ENCODE measurements around the gene FOXD4L1. TPM values are rescaled to one million over a fixed set of nuclear protein-coding genes. Genes with fewer than 3 reads are reported as not detected.
"Not testable (repeated sequence)": the region's sequence is repeated elsewhere in the genome, so short reads cannot be mapped to it uniquely, and the experiment has no call there.

FOXD4L1 gene
- total RNA-seq, 2 donors from 2014 or later = 0.21 TPM; not detected in 1

DNA sequence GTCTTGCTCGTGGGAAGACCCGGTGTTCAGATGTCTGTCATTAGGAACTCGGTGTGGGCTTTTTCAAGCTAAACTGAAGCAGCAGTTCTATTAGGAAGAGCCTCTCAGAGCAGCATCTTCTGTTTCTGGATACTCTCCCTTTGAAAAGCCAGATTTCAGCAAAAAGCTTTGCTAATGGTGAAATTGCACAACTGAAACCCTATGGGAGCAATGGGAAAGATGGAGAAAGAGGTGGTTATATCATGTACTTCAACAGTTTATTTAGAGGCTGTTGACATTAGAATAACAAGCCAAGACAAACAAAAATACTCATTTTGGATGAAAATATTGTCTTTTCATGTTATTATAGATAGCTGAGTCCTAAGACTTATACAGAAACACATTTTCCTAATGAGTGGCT lies 30.4 kb downstream of the FOXD4L1 start:
- not testable (repeated sequence) for H3K4me1 ChIP-seq (ENCODE audit: control insufficient read depth in 1 of 2, low read depth in 2 of 2)

DNA sequence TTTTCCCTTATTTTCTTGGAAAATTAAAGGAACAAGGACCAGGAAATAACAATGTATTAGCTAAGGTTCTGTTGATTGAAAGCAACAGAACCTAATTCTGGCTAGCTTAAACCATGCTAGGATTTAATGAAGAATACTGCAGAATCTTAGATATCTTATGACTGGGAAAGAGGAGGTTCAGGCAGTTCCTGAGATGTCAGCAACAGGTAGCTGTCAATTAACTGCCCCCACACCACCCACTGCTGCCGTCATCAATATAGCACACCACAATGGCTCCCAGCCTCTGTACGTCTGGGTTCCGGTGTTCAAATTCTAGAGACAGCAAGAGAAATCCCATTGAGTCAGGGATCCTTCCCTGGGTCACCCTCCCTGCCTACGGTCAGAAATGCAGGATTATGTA lies 34.5 kb downstream of the FOXD4L1 start:
- H3K4me3 ChIP-seq = not testable (repeated sequence)

More for the DNA sequence above, 30.4 kb downstream of the FOXD4L1 start:
- H3K4me3 ChIP-seq; H3K36me3 ChIP-seq; DNase-seq (ENCODE audit: low spot score); ATAC-seq (ENCODE audit: insufficient number of reproducible peaks, low FRiP score, low read depth); H3K9me3 ChIP-seq; H3K27ac ChIP-seq; H3K27me3 ChIP-seq (replicated peaks; ENCODE audit: insufficient read depth): not testable (repeated sequence)

DNA sequence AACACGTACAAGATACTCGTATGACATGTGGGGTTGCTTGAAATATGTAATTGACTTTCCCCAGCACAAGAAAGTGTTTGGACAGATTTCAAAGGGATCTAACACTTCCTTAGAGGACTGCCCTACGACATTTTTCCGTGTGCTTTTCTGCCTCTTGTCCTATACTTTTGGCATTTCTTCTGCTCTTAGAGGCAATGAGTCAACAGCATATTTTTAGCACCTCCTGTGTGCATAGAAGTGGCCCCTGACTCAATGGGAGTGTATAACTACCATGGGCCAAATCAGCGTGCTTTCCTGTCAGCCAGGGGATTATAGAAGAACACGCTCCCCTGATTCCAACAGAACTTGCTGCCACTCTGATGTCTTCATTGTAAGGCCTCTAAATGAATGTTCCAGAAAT lies 38.1 kb downstream of the FOXD4L1 start:
- H3K4me1 ChIP-seq (ENCODE audit: control insufficient read depth in 1 of 2, low read depth in 2 of 2); H3K27ac ChIP-seq; ATAC-seq (ENCODE audit: insufficient number of reproducible peaks, low FRiP score, low read depth); DNase-seq (ENCODE audit: low spot score); H3K9me3 ChIP-seq; H3K27me3 ChIP-seq (replicated peaks; ENCODE audit: insufficient read depth); H3K36me3 ChIP-seq; H3K4me3 ChIP-seq: not testable (repeated sequence)

More for the DNA sequence above, 34.5 kb downstream of the FOXD4L1 start:
- ATAC-seq (ENCODE audit: insufficient number of reproducible peaks, low FRiP score, low read depth); H3K4me1 ChIP-seq (ENCODE audit: control insufficient read depth in 1 of 2, low read depth in 2 of 2); H3K27ac ChIP-seq; DNase-seq (ENCODE audit: low spot score); H3K27me3 ChIP-seq (replicated peaks; ENCODE audit: insufficient read depth); H3K36me3 ChIP-seq; H3K9me3 ChIP-seq: not testable (repeated sequence)

DNA sequence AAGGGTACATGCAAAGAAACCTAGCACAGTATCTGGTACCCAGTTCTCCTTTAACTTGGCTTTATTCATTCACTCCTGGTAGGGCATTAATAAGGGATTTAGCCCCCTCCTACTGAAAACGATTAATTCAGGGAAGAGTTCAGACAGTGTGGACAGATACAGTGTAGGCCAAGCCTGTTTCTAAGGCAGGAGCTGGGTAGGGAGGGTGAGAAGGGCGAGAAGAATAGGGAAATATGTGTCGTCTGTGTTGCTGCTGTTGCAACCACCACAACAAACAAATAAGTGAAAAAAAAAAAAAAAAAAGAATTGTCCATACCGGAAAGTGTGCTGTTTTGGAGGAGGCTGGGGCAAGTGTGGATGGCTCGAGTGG lies 42.4 kb downstream of the FOXD4L1 start:
- not testable (repeated sequence) for H3K27me3 ChIP-seq (replicated peaks; ENCODE audit: insufficient read depth); DNase-seq (ENCODE audit: low spot score); H3K36me3 ChIP-seq; ATAC-seq (ENCODE audit: insufficient number of reproducible peaks, low FRiP score, low read depth); H3K27ac ChIP-seq; H3K4me1 ChIP-seq (ENCODE audit: control insufficient read depth in 1 of 2, low read depth in 2 of 2); H3K9me3 ChIP-seq; H3K4me3 ChIP-seq

DNA sequence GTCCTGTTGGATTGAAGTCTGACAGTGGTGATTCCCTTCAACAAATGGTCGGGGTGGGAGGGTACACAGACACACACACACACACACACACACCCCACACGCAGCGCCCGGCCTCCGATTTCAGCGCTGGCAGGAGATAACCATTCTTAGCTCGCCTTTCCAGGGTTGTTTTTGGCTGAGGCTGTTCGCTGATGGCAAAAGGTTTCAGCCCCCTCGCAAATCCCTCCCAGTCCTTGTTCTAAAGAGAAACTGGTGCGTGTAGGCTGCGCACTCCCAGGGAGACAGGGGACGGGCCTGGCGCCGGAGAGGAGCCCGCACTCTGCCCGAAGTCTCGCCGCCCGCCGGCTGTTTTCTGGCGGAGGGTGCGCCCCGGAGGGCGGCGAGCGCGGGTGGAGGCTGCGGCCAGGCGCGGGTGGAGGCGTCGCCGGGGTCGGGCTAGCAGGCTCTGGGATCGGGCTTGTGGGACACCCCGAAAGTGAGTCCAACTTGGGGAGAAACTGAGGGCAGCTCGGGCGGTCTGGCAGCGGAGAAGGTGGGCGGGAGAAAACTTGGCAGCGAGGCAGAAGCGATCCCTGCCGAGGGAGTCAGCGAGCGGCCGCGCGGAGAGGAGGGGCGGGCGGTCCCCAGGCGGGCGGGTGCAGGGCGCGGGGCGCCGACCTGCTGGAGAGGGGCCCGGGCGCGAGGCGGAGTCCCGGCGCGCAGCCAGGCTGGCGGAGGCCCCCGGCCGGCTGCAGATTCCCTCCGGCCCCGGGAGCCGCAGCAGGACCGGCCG lies 42.9 kb downstream of the FOXD4L1 start:
- H3K4me1 ChIP-seq (ENCODE audit: control insufficient read depth in 1 of 2, low read depth in 2 of 2); ATAC-seq (ENCODE audit: insufficient number of reproducible peaks, low FRiP score, low read depth); H3K27me3 ChIP-seq (replicated peaks; ENCODE audit: insufficient read depth); H3K36me3 ChIP-seq; H3K9me3 ChIP-seq; DNase-seq (ENCODE audit: low spot score): not testable (repeated sequence)
- Histone ChIP-seq H3K4me3 (peak overlapping the region; percentile 71), H3K27ac (peak overlapping the region in 1 of 2 donors; percentile 43)

DNA sequence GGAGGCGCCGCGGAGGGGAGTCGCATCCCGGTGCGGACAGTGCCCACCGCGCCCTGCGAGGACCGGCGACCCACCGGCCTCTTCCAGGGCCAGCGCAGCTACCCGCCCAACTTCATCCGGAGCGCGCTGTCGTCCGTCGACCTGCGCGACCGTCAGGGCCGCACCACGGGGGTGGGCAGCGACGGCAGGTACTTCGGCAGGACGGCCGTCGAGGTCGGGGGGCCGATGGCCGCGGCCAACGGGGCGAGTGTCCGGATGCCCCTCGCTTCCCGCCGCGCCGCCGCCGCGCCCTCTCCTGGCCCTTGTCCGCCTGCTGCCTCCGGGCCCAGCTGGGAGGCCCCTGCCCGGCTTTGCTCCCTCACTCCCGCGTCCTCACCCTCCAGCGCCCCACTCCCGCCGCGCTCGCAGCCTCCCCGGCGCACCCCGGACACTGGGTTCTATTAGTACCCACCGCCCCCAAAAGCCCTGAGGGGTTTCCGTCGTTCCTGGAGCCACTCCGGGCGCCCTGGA lies 43.6 kb downstream of the FOXD4L1 start:
- not testable (repeated sequence) for H3K27me3 ChIP-seq (replicated peaks; ENCODE audit: insufficient read depth); H3K36me3 ChIP-seq; DNase-seq (ENCODE audit: low spot score); H3K4me1 ChIP-seq (ENCODE audit: control insufficient read depth in 1 of 2, low read depth in 2 of 2); H3K27ac ChIP-seq; H3K9me3 ChIP-seq; ATAC-seq (ENCODE audit: insufficient number of reproducible peaks, low FRiP score, low read depth)
- H3K4me3 ChIP-seq = peak overlapping the region; percentile 71

DNA sequence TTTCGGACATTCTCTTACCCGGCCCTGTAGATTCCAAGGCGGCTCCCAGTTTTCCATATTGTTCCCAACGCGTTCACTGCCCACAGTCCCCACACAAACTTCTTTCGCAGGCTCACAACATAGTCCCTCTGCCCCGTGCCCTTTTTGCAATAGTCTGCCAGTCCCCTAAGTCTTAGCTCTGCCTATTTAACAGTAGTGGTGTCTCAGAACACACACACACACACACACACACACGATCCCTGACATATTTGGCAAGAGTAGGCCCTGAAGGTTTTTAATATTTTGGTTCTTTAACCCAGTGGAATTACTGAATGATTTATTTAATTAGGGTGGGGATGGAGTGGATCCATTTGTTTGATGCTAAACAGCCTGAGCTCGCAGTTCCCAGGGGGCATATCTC lies 44.1 kb downstream of the FOXD4L1 start:
- DNase-seq (ENCODE audit: low spot score); ATAC-seq (ENCODE audit: insufficient number of reproducible peaks, low FRiP score, low read depth); H3K27ac ChIP-seq: not testable (repeated sequence)

More for the DNA sequence above, 44.1 kb downstream of the FOXD4L1 start:
- H3K36me3 ChIP-seq; H3K27me3 ChIP-seq (replicated peaks; ENCODE audit: insufficient read depth); H3K4me1 ChIP-seq (ENCODE audit: control insufficient read depth in 1 of 2, low read depth in 2 of 2); H3K9me3 ChIP-seq: not testable (repeated sequence)
- H3K4me3 ChIP-seq = peak overlapping the region; percentile 71

Other genes with a start within 250 kb of the FOXD4L1 start
- 10 to 100 TPM in 1 of 2 donors, 1 to 10 TPM in 1; 2.4 to 10.3 TPM for gene PAX8, start 219.7 kb upstream of the FOXD4L1 start, total RNA-seq
- gene ZNG1B, start 61.0 kb upstream of the FOXD4L1 start, total RNA-seq = 10 to 100 TPM; 15.4 to 34.1 TPM
- 10 to 100 TPM; 13.5 to 21.5 TPM for gene RABL2A, start 128.6 kb downstream of the FOXD4L1 start, total RNA-seq

Measured in thoracic aorta (tissue), 2 donors.